GM21367 (cell line): ENCODE data around the gene CCDC30.
"Not testable (repeated sequence)": the region's sequence is repeated elsewhere in the genome, so short reads cannot be mapped to it uniquely, and the experiment has no call there.

Source experiments
- ATAC-seq: cut with Tn5 transposase; IDR thresholded peaks from one replicate; pipeline ENCODE4 v1.9.1; 2021; ENCODE audit not compliant: unreplicated experiment

Gene CCDC30

GRCh38 chr1:42450061-42450460 lies 13.0 kb upstream of the CCDC30 start:
- no peak for ATAC-seq

- ATAC-seq: no peak
These were observed 9.7 kb upstream of the CCDC30 start for GRCh38 chr1:42453386-42453785.

- no peak for ATAC-seq
These were observed 8.7 kb upstream of the CCDC30 start for GRCh38 chr1:42454403-42454802.

DNA sequence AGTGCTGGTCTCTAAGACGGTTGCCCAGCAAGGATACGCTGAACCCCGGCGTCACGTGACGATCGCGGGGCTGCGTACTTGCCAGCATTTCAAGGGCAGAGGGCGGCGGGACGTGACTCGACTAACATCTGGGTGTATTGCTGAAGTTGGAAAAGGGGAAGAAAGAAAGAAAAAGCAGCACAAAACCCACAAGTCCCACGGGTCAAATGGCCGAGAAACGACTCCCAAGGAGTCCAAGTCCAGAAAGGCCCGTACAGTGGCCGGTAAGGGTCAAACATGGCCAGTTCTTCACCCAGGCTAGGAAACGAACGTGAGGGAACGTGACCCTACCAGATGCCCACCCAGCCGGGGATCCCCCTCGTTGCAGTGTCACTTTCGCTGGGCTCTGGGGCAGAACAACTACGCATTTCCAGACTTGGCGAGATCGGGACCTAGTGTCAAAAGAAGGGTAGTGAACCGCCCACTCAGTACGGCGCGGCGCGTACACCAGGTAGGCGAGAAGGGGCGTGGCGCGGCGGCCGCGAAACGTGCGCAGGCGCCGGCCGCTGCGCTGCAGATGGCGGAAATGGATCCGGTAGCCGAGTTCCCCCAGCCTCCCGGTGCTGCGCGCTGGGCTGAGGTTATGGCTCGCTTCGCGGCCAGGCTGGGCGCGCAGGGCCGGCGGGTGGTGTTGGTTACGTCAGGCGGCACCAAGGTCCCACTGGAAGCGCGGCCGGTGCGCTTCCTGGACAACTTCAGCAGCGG lies 6.9 kb upstream of the CCDC30 start, which contains the start of the genes PPCS and ZMYND12:
PPCS (plus strand) TSS at position 534 of the 744 bp plus-strand sequence; CDS start at position 557, 23 bp downstream.
ZMYND12 (minus strand) TSS at position 13 of the 744 bp plus-strand sequence. CDS start 25 bp downstream, outside the sequence.
- ATAC-seq: peak; percentile 82

GRCh38 chr1:42456754-42457089 lies 6.4 kb upstream of the CCDC30 start:
- ATAC-seq: peak; percentile 43

DNA sequence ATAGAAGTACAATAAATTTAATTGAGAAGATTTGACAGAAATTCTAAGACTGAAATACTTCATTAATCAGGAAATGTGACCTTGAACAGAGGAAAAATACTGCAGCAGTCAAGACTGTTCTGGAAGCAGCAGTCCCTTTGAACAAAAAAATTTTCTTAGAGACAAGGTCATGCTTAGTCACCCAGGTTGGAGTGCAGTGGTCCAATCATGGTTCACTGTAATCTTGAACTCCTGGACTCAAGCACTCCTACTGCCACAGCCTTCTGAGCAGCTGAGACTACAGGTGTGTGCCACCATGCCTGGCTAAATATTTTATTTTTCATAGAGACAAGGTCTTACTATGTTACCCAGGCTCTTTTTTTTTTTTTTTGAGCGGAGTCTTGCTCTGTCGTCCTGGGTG lies 1.9 kb upstream of the CCDC30 start:
- no peak for ATAC-seq

- no peak for ATAC-seq
These were observed 835 bp downstream of the CCDC30 start for GRCh38 chr1:42463921-42464320.

GRCh38 chr1:42466030-42466429 lies 2.9 kb downstream of the CCDC30 start:
- ATAC-seq: no peak

GRCh38 chr1:42469727-42470126 lies 6.6 kb downstream of the CCDC30 start:
- no peak for ATAC-seq

GRCh38 chr1:42476605-42477004 lies 13.5 kb downstream of the CCDC30 start:
- ATAC-seq: no peak

DNA sequence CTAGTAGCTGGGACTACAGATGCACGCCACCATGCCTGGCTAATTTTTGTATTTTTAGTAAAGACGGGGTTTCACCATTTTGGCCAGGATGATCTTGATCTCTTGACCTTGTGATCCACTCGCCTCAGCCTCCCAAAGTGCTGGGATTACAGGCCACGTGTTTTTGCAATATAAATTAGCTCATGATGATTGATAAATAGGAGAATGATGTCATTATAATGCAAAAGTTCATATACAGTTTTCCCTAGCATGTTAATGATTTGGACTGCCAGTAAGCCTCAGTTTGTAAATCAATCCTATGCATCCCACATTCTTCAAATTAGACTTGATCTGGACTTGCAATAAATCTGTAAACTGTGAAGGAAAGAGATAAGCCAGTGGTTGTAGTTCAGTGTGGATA lies 14.3 kb downstream of the CCDC30 start:
- not testable (repeated sequence) for ATAC-seq

DNA sequence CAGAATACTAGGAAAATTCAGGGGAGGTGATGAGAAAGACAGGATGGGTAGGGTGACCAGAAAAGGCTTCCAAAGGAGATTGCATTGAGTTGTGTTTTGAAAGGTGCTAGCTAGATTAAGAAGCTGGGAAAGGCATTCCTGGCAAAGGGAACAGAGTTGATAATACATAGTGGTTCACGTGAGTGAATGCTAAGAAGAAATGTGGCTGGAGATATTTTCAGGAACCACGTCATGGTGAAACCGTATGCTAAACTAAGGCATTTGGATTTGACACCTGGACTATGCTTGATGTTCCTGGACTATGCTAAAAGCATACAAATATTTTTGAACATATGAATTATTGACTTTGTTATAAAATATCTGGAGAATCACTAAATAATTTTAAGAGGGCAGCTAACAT lies 14.7 kb downstream of the CCDC30 start:
- no peak for ATAC-seq

- no peak for ATAC-seq
These were observed 16.5 kb downstream of the CCDC30 start for GRCh38 chr1:42479621-42480020.

DNA sequence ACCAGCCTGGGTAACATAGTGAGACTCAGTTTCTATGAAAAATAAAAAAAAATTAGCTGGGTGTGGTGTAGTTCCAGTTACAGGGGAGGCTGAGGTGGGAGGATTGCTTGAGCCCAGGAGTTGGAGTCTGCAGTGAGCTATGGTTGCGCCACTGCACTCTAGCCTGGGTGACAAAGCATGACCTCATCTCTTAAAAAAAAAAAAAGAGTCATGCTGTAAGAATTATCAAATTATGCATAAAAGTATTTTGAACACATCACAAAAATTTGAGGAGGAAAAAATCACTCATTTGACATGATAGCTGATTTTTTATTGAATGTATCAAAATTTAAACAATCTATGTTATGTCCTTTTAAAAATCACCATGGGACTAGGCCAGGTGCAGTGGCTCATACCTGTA lies 17.8 kb downstream of the CCDC30 start:
- no peak for ATAC-seq

GRCh38 chr1:42482635-42483153 lies 19.6 kb downstream of the CCDC30 start:
- no peak for ATAC-seq

GRCh38 chr1:42484382-42484781 lies 21.3 kb downstream of the CCDC30 start:
- no peak for ATAC-seq

GRCh38 chr1:42490237-42490636 lies 27.2 kb downstream of the CCDC30 start:
- ATAC-seq: no peak

- not testable (repeated sequence) for ATAC-seq
These were observed 38.9 kb downstream of the CCDC30 start for GRCh38 chr1:42502031-42502430.

GRCh38 chr1:42504535-42505128 lies 41.5 kb downstream of the CCDC30 start:
- no peak for ATAC-seq

DNA sequence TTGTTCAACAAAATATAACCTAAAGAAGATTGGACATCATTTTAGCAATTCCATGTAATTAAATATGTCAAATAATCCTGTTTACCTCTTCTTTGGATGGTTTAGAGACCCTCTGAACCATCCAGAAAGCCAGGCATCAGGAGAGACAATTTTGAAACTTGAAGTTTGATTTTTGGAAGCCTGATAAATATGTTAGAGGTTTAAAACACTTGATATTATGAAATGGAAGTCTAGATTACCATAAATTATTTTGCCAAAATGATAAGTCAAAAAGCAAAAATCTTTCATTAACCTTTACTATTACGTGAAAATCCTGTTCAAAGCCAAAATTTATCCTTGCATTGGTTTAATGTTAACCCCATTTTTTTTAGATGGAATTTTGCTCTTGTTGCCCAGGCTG lies 43.5 kb downstream of the CCDC30 start:
- ATAC-seq: no peak

GRCh38 chr1:42511581-42512155 lies 48.6 kb downstream of the CCDC30 start:
- not testable (repeated sequence) for ATAC-seq

GRCh38 chr1:42518908-42519307 lies 55.8 kb downstream of the CCDC30 start:
- no peak for ATAC-seq
